SH-SY5Y (cell line): ENCODE results near the gene LRRC74A.

ENCODE experiments used
- GATA2 ChIP-seq: IDR thresholded peaks from 2 replicates; pipeline ENCODE4 v1.6.1; 2011; ENCODE audit warnings: mild to moderate bottlenecking, low read depth, low read length
- GATA3 ChIP-seq: IDR thresholded peaks from 2 replicates; pipeline ENCODE4 v1.6.1; 2011; ENCODE audit warnings: low read depth, mild to moderate bottlenecking, low read length, moderate library complexity

DNA sequence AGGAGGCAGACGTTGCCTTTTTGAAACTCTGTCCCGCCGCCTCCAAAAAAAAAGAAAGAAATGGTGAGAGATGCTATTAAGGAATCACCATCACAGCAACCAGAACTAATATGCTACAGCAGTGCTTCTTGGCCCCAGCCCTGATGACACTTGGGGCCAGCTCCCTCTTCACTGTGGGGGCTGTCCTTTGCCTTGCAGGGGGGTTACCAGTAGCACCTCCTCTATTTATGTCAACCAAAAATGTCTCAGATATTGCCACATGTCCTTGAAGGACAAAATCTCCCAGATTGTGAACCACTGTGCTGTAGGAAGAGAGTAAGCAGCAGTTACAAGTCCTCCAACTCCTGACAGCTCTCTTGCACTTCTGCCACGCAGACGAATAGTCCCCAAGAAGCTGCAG lies 76.4 kb downstream of the LRRC74A start:
- TF ChIP-seq GATA2 (no peak), GATA3 (no peak)
